ENCODE results near the gene GRIFIN. TPM values are rescaled to one million over a fixed set of nuclear protein-coding genes. Genes with fewer than 3 reads are reported as not detected.

Gene GRIFIN
- total and polyA plus RNA-seq, 2 donors (not counting 1 experiment from before 2014, with no cell fraction given), result not detected

DNA sequence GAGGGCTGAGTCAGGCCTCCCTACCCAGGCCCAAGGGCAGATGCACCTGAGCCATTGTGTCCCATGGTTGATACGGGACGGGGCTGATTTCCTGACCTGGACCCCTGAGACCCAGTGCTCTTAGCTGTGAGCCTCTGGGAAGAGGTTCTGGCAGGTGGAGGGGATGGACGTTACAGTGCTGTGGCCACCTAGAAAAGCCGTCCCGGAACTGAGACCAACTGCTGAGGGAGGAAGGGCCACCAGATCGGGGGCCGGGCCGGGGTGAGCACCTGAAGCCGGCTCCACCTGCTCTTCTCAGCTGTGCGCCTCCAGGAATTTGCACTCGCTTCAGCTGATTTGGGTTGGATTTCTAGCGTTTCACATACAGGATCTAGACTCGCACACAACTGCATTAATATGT is 37.4 kb downstream of the GRIFIN start:
- Mint-ChIP-seq H3K4me1 (peaks cover 4% of the 10 kb centered on the region), H3K27ac (no peak overlapping the region), H3K27me3 (no peaks in the 10 kb centered on the region), H3K9me3 (ENCODE audit: insufficient read depth) (no peaks in the 10 kb centered on the region), H3K4me3 (no peak overlapping the region)
- H3K36me3 ChIP-seq (replicated peaks in 1 of 2; ENCODE audit: control extremely low read depth in 1 of 2, control insufficient read depth in 1 of 2, extremely low read depth in 1 of 2, insufficient read depth in 2 of 2, low read length in 1 of 2), result peaks cover 0 to 17% of the 10 kb centered on the region in 2 experiments
- intact Hi-C loops (cut with micrococcal nuclease), result no loop called here
- H3K4me2 ChIP-seq (replicated peaks; ENCODE audit: low read depth, low read length, poor library complexity, severe bottlenecking), result no peak overlapping the region
- no peaks in the 10 kb centered on the region for H3K27me3 ChIP-seq (replicated peaks in 1 of 4; ENCODE audit: control extremely low read depth in 1 of 4, control insufficient read depth in 3 of 4, insufficient read depth in 4 of 4, low read length in 3 of 4)
- no peaks in the 10 kb centered on the region for H3K4me1 ChIP-seq (ENCODE audit: control insufficient read depth in 2 of 2, insufficient read depth in 2 of 2, low read length in 2 of 2)
- DNase-seq (no peak), ATAC-seq (ENCODE audit: low read depth) (no peak)
- H2AFZ ChIP-seq (ENCODE audit: insufficient read depth, low read depth, low read length, poor library complexity, severe bottlenecking), result no peak overlapping the region
- no peaks in the 10 kb centered on the region for H3K79me2 ChIP-seq (ENCODE audit: control insufficient read depth, insufficient read depth, low read length)
- H3K9me3 ChIP-seq (ENCODE audit: control extremely low read depth in 1 of 3, control insufficient read depth in 2 of 3, insufficient read depth in 1 of 3, low read length in 2 of 3), result no peaks in the 10 kb centered on the region
- H3K27ac ChIP-seq (ENCODE audit: low read length in 2 of 2), result no peak overlapping the region
- H4K20me1 ChIP-seq (ENCODE audit: control insufficient read depth, insufficient read depth, low read length, poor library complexity, severe bottlenecking), result no peaks in the 10 kb centered on the region
- 85% methylated on average over 12 of the region's 13 CpGs for WGBS (ENCODE audit: insufficient coverage)
- no peak overlapping the region for H3K9ac ChIP-seq (ENCODE audit: low read length)
- ChIA-PET CTCF (no interaction called here), POLR2A (no interaction called here)
- TF ChIP-seq, protein P1, sequence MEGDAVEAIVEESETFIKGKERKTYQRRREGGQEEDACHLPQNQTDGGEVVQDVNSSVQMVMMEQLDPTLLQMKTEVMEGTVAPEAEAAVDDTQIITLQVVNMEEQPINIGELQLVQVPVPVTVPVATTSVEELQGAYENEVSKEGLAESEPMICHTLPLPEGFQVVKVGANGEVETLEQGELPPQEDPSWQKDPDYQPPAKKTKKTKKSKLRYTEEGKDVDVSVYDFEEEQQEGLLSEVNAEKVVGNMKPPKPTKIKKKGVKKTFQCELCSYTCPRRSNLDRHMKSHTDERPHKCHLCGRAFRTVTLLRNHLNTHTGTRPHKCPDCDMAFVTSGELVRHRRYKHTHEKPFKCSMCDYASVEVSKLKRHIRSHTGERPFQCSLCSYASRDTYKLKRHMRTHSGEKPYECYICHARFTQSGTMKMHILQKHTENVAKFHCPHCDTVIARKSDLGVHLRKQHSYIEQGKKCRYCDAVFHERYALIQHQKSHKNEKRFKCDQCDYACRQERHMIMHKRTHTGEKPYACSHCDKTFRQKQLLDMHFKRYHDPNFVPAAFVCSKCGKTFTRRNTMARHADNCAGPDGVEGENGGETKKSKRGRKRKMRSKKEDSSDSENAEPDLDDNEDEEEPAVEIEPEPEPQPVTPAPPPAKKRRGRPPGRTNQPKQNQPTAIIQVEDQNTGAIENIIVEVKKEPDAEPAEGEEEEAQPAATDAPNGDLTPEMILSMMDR (IDR thresholded peaks at IDR 0.05), result no peak
- TF ChIP-seq EZH2 (IDR thresholded peaks at IDR 0.05; ENCODE audit: borderline replicate concordance, insufficient read depth, low read depth, low read length, poor library complexity, severe bottlenecking), result no peak
- no peak overlapping the region for H3K4me3 ChIP-seq (ENCODE audit: control extremely low read depth in 1 of 5, extremely low read depth in 1 of 5, insufficient read depth in 1 of 5, low read depth in 2 of 5, low read length in 4 of 5)

DNA sequence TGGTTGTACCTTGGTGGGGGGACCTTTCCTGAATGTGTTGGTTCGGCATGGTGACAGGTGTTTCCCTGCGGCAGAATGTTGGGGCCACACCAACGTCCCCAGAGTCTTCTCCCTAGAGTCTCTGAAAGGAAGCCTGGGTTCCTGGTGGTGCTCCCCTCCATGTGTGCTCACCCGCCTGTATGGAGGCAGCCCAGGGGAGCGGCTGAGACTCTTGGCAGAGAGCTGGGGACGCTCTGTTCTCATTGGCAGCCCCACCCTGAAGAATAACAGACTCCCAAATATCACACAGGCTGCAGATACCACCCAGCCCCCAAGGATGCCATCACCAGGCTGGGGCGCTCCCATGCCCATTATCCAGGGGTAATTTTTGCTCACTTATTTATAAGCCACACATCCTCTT is 38.0 kb downstream of the GRIFIN start:
- no peaks in the 10 kb centered on the region for H3K27me3 ChIP-seq (replicated peaks in 1 of 4; ENCODE audit: control extremely low read depth in 1 of 4, control insufficient read depth in 3 of 4, insufficient read depth in 4 of 4, low read length in 3 of 4)
- H3K27ac ChIP-seq (ENCODE audit: low read length in 2 of 2), result no peak overlapping the region
- POLR2A ChIA-PET, result no interaction called here
- H3K9ac ChIP-seq (ENCODE audit: low read length), result no peak overlapping the region
- TF ChIP-seq, protein P1 (IDR thresholded peaks at IDR 0.05), result no peak
- no peak for TF ChIP-seq EZH2 (IDR thresholded peaks at IDR 0.05; ENCODE audit: borderline replicate concordance, insufficient read depth, low read depth, low read length, poor library complexity, severe bottlenecking)
- Mint-ChIP-seq H3K27ac (no peak overlapping the region), H3K9me3 (ENCODE audit: insufficient read depth) (no peaks in the 10 kb centered on the region), H3K4me3 (no peak overlapping the region), H3K27me3 (no peaks in the 10 kb centered on the region), H3K4me1 (peaks cover 4% of the 10 kb centered on the region)
- ATAC-seq (ENCODE audit: low read depth) (no peak), DNase-seq (no peak)
- H3K4me2 ChIP-seq (replicated peaks; ENCODE audit: low read depth, low read length, poor library complexity, severe bottlenecking), result no peak overlapping the region
- no peaks in the 10 kb centered on the region for H3K4me1 ChIP-seq (ENCODE audit: control insufficient read depth in 2 of 2, insufficient read depth in 2 of 2, low read length in 2 of 2)
- H2AFZ ChIP-seq (ENCODE audit: insufficient read depth, low read depth, low read length, poor library complexity, severe bottlenecking), result no peak overlapping the region
- CTCF ChIA-PET, result no interaction called here
- H4K20me1 ChIP-seq (ENCODE audit: control insufficient read depth, insufficient read depth, low read length, poor library complexity, severe bottlenecking), result no peaks in the 10 kb centered on the region
- intact Hi-C loops (cut with micrococcal nuclease), result no loop called here
- 32% methylated on average over 7 of the region's 7 CpGs for WGBS (ENCODE audit: insufficient coverage)
- H3K4me3 ChIP-seq (ENCODE audit: control extremely low read depth in 1 of 5, extremely low read depth in 1 of 5, insufficient read depth in 1 of 5, low read depth in 2 of 5, low read length in 4 of 5), result no peak overlapping the region
- peaks cover 0 to 23% of the 10 kb centered on the region in 2 experiments for H3K36me3 ChIP-seq (replicated peaks in 1 of 2; ENCODE audit: control extremely low read depth in 1 of 2, control insufficient read depth in 1 of 2, extremely low read depth in 1 of 2, insufficient read depth in 2 of 2, low read length in 1 of 2)
- H3K9me3 ChIP-seq (ENCODE audit: control extremely low read depth in 1 of 3, control insufficient read depth in 2 of 3, insufficient read depth in 1 of 3, low read length in 2 of 3), result peaks cover 0 to 4% (median 0%) of the 10 kb centered on the region in 3 donors
- peaks cover 2% of the 10 kb centered on the region for H3K79me2 ChIP-seq (ENCODE audit: control insufficient read depth, insufficient read depth, low read length)
